Astrocyte (in vitro differentiated cells and primary cell): ENCODE measurements around the gene IQCK. TPM values are rescaled to one million over a fixed set of nuclear protein-coding genes. Genes with fewer than 3 reads are reported as not detected.

ENCODE experiments used
- DNase-seq: peaks from one replicate; pipeline ENCODE4 v3.0.0-alpha.2; 2010; ENCODE audit warnings: low read depth
- FAIRE-seq: peaks from 2 replicates; lab custom pipeline; 2011; peaks lifted over from hg19 to GRCh38; lab: Jason Lieb, UNC
- H2AFZ ChIP-seq: 2 replicates; pipeline ENCODE4 v1.6.0; 2012; ENCODE audit warnings: low read depth, low read length, inconsistent platforms
- H3K27ac ChIP-seq: 2 replicates; pipeline ENCODE4 v1.5.1; 2011; ENCODE audit warnings: low read depth, low read length, inconsistent platforms
- H3K27me3 ChIP-seq: 2 replicates; pipeline ENCODE4 v1.6.0; 2011; ENCODE audit warnings: low read length, inconsistent platforms; ENCODE audit not compliant: insufficient read depth
- H3K36me3 ChIP-seq: 2 replicates; pipeline ENCODE4 v1.5.1; 2011; ENCODE audit warnings: low read length, inconsistent platforms; ENCODE audit not compliant: insufficient read depth
- H3K4me1 ChIP-seq: 2 replicates; pipeline ENCODE4 v1.5.1; 2011; ENCODE audit warnings: low read length, inconsistent platforms; ENCODE audit not compliant: insufficient read depth
- H3K4me2 ChIP-seq: 2 replicates; pipeline ENCODE4 v1.6.0; 2012; ENCODE audit warnings: low read length, inconsistent platforms
- H3K4me3 ChIP-seq: 2 replicates; pipeline ENCODE4 v1.5.1; 2011; ENCODE audit warnings: low read depth, mild to moderate bottlenecking, low read length, inconsistent platforms; ENCODE audit not compliant: insufficient read depth
- H3K79me2 ChIP-seq: 2 replicates; pipeline ENCODE4 v1.6.0; 2012; ENCODE audit warnings: mild to moderate bottlenecking, low read length, inconsistent platforms; ENCODE audit not compliant: insufficient read depth
- H3K9ac ChIP-seq: 2 replicates; pipeline ENCODE4 v1.6.0; 2012; ENCODE audit warnings: mild to moderate bottlenecking, low read length, inconsistent platforms
- H3K9me3 ChIP-seq: 2 replicates; pipeline ENCODE4 v1.5.1; 2012; ENCODE audit warnings: low read depth, mild to moderate bottlenecking, low read length, inconsistent platforms; ENCODE audit not compliant: insufficient read depth
- H4K20me1 ChIP-seq: 2 replicates; pipeline ENCODE4 v1.6.0; 2012; ENCODE audit warnings: low read length, inconsistent platforms; ENCODE audit not compliant: insufficient read depth
- H3K27ac Mint-ChIP-seq: one replicate; pipeline ENCODE4 v1.8.0; 2021; ENCODE audit warnings: mild to moderate bottlenecking, mixed read lengths; ENCODE audit not compliant: unreplicated experiment
- H3K27me3 Mint-ChIP-seq: one replicate; pipeline ENCODE4 v1.8.0; 2021; ENCODE audit warnings: low read depth, mixed read lengths; ENCODE audit not compliant: unreplicated experiment
- H3K36me3 Mint-ChIP-seq: one replicate; pipeline ENCODE4 v1.8.0; 2021; ENCODE audit warnings: low read depth, mixed read lengths; ENCODE audit not compliant: unreplicated experiment
- H3K4me1 Mint-ChIP-seq: one replicate; pipeline ENCODE4 v1.8.0; 2021; ENCODE audit warnings: low read depth, mixed read lengths; ENCODE audit not compliant: unreplicated experiment
- H3K4me3 Mint-ChIP-seq: one replicate; pipeline ENCODE4 v1.8.0; 2021; ENCODE audit warnings: mild to moderate bottlenecking, moderate library complexity, mixed read lengths; ENCODE audit not compliant: unreplicated experiment
- H3K9me3 Mint-ChIP-seq: one replicate; pipeline ENCODE4 v1.8.0; 2021; ENCODE audit warnings: mild to moderate bottlenecking, mixed read lengths; ENCODE audit not compliant: unreplicated experiment
- CTCF ChIP-seq: IDR thresholded peaks from 2 replicates; pipeline ENCODE4 v1.5.1; 2011; ENCODE audit warnings: low read depth, mild to moderate bottlenecking, inconsistent platforms, low read length, moderate library complexity; ENCODE audit not compliant: insufficient read depth
- EZH2 ChIP-seq: IDR thresholded peaks from 2 replicates; pipeline ENCODE4 v1.6.1; 2012; ENCODE audit warnings: mild to moderate bottlenecking, low read length, inconsistent platforms; ENCODE audit not compliant: insufficient read depth
- total RNA-seq: library from RNA; stranded (reverse); gene quantifications from 2 replicates; pipeline ENCODE4 v1.2.1, GENCODE V29; 2021

IQCK gene
- total RNA-seq, 1 donor from 2014 or later = 5.9 TPM

GRCh38 chr16:19771796-19772195 lies 53.7 kb downstream of the IQCK start:
- no peaks in the 10 kb centered on the region for H3K27me3 Mint-ChIP-seq
- FAIRE-seq (no peak), DNase-seq (no peak)
- H3K36me3 ChIP-seq = no peaks in the 10 kb centered on the region
- no peaks in the 10 kb centered on the region for H3K27me3 ChIP-seq
- no peak overlapping the region for H3K4me3 Mint-ChIP-seq
- no peaks in the 10 kb centered on the region for H3K4me1 ChIP-seq
- no peak overlapping the region for H3K4me3 ChIP-seq
- H3K36me3 Mint-ChIP-seq = peaks cover 10% of the 10 kb centered on the region
- no peak overlapping the region for H2AFZ ChIP-seq
- H3K9me3 Mint-ChIP-seq = peaks cover 9% of the 10 kb centered on the region
- peaks cover 2% of the 10 kb centered on the region for H3K9me3 ChIP-seq
- H4K20me1 ChIP-seq = no peaks in the 10 kb centered on the region
- H3K9ac ChIP-seq = no peak overlapping the region
- no peak overlapping the region for H3K4me2 ChIP-seq
- TF ChIP-seq EZH2 = no peak
- no peak for TF ChIP-seq CTCF
- H3K79me2 ChIP-seq = no peaks in the 10 kb centered on the region
- H3K4me1 Mint-ChIP-seq = no peaks in the 10 kb centered on the region
- no peak overlapping the region for H3K27ac Mint-ChIP-seq
- H3K27ac ChIP-seq = no peak overlapping the region

GRCh38 chr16:19774024-19774423 lies 56.0 kb downstream of the IQCK start:
- H3K79me2 ChIP-seq = no peaks in the 10 kb centered on the region
- peaks cover 2% of the 10 kb centered on the region for H3K9me3 ChIP-seq
- no peaks in the 10 kb centered on the region for H4K20me1 ChIP-seq
- no peak overlapping the region for H3K9ac ChIP-seq
- Mint-ChIP-seq H3K36me3 (peaks cover 6% of the 10 kb centered on the region), H3K4me1 (no peaks in the 10 kb centered on the region), H3K9me3 (peaks cover 9% of the 10 kb centered on the region), H3K27ac (no peak overlapping the region), H3K27me3 (no peaks in the 10 kb centered on the region), H3K4me3 (no peak overlapping the region)
- no peak overlapping the region for H3K4me3 ChIP-seq
- no peak overlapping the region for H3K27ac ChIP-seq
- no peak for FAIRE-seq
- no peak for DNase-seq
- H3K27me3 ChIP-seq = no peaks in the 10 kb centered on the region
- no peak overlapping the region for H2AFZ ChIP-seq
- no peaks in the 10 kb centered on the region for H3K4me1 ChIP-seq
- no peak for TF ChIP-seq CTCF
- no peak overlapping the region for H3K4me2 ChIP-seq
- H3K36me3 ChIP-seq = no peaks in the 10 kb centered on the region

GRCh38 chr16:19776147-19776546 lies 58.1 kb downstream of the IQCK start:
- Histone ChIP-seq H3K27me3 (no peaks in the 10 kb centered on the region), H3K9me3 (no peaks in the 10 kb centered on the region), H3K79me2 (no peaks in the 10 kb centered on the region), H3K4me1 (no peaks in the 10 kb centered on the region), H3K9ac (no peak overlapping the region), H3K27ac (no peak overlapping the region), H3K4me3 (no peak overlapping the region), H3K4me2 (no peak overlapping the region), H4K20me1 (no peaks in the 10 kb centered on the region), H2AFZ (no peak overlapping the region), H3K36me3 (no peaks in the 10 kb centered on the region)
- TF ChIP-seq CTCF (no peak), EZH2 (no peak)
- Mint-ChIP-seq H3K27ac (no peak overlapping the region), H3K4me1 (no peaks in the 10 kb centered on the region), H3K36me3 (no peaks in the 10 kb centered on the region), H3K27me3 (no peaks in the 10 kb centered on the region), H3K4me3 (no peak overlapping the region), H3K9me3 (no peaks in the 10 kb centered on the region)
- FAIRE-seq = no peak
- no peak for DNase-seq
